ENCODE data around the gene MRM2. TPM values are rescaled to one million over a fixed set of nuclear protein-coding genes. Genes with fewer than 3 reads are reported as not detected.

Gene MRM2
- polyA plus RNA-seq, 2 of the 4 experiments (the other 2 are of a cell fraction): 35.6 to 44.0 TPM

DNA sequence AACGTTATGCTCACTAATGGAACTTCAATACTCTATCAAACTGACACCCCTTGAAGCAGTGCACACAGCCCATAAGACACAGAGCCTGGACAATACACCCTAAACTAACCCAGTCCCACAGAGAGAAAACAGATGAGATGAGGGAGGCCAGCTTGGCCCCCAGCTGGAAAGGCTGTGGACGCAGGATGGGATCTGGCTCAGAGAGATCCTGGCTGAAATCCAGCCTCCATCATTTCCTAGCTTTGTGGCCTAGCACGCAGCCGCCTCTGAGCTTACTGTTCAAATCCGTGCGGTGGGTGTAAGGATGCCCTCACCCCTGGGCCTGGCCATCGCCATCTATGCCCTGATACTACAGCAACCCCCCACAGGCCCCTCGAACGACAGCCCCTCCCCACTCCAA, 39.5 kb upstream of the MRM2 start:
- no peak for FAIRE-seq
- Histone ChIP-seq H3K4me2 (no peak overlapping the region), H3K4me3 (no peak overlapping the region), H3K9me3 (no peaks in the 10 kb centered on the region), H3K4me1 (no peaks in the 10 kb centered on the region), H3K27ac (no peak overlapping the region)
- no peak for DNase-seq (ENCODE audit: low read depth in 1 of 2, low spot score in 1 of 2)
- ChIA-PET POLR2A (no interaction called here), CTCF (no interaction called here)
- no peak for ATAC-seq
- no peak for TF ChIP-seq CTCF (IDR thresholded peaks at IDR 0.05)
- no peak for TF ChIP-seq HEYL (CRISPR knock-in tag; IDR thresholded peaks at IDR 0.05)
- no peak for TF ChIP-seq ZC3H11A (IDR thresholded peaks at IDR 0.05)
- TF ChIP-seq NFE2L2 (conservative IDR thresholded peaks at IDR 0.05; ENCODE audit: low read length): no peak
- TF ChIP-seq PHF8 (IDR thresholded peaks at IDR 0.05; ENCODE audit: borderline replicate concordance, low read depth): no peak
- TF ChIP-seq FOSB (CRISPR knock-in tag; IDR thresholded peaks at IDR 0.05): no peak
- no peak for TF ChIP-seq NPAS2 (CRISPR knock-in tag; IDR thresholded peaks at IDR 0.05; ENCODE audit: borderline replicate concordance)
- TF ChIP-seq, protein P1, sequence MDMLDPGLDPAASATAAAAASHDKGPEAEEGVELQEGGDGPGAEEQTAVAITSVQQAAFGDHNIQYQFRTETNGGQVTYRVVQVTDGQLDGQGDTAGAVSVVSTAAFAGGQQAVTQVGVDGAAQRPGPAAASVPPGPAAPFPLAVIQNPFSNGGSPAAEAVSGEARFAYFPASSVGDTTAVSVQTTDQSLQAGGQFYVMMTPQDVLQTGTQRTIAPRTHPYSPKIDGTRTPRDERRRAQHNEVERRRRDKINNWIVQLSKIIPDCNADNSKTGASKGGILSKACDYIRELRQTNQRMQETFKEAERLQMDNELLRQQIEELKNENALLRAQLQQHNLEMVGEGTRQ (IDR thresholded peaks at IDR 0.05): no peak
- no peak for TF ChIP-seq ESRRA (IDR thresholded peaks at IDR 0.05; ENCODE audit: borderline replicate concordance, low read length)
- TF ChIP-seq FOXS1 (CRISPR knock-in tag; IDR thresholded peaks at IDR 0.05): no peak
- TF ChIP-seq TP53 (CRISPR knock-in tag; IDR thresholded peaks at IDR 0.05): no peak
- TF ChIP-seq CBX2 (IDR thresholded peaks at IDR 0.05; ENCODE audit: borderline replicate concordance, low read depth): no peak
- TF ChIP-seq ZNF302 (CRISPR knock-in tag; IDR thresholded peaks at IDR 0.05): no peak
- TF ChIP-seq GATA3 (IDR thresholded peaks at IDR 0.05; ENCODE audit: borderline replicate concordance): no peak
- no peak for TF ChIP-seq ATOH8 (CRISPR knock-in tag; IDR thresholded peaks at IDR 0.05; ENCODE audit: low read depth)
- no peak for TF ChIP-seq SMC3 (IDR thresholded peaks at IDR 0.05)
- 92% methylated on average over 9 of the region's 9 CpGs for WGBS (ENCODE audit: missing lambda C conversion rate)

- Histone ChIP-seq H3K4me2 (no peak overlapping the region), H3K4me1 (no peaks in the 10 kb centered on the region), H3K4me3 (no peak overlapping the region), H3K27ac (no peak overlapping the region), H3K9me3 (no peaks in the 10 kb centered on the region)
- POLR2A ChIA-PET: no interaction called here
- ATAC-seq: no peak
- CTCF ChIA-PET: interaction anchor here (1.0 kb wide), 1 partner anchor 12 kb away, joined by 3 read pairs; no protein-coding TSS in a partner anchor
- FAIRE-seq: no peak
- no peak for DNase-seq (ENCODE audit: low read depth in 1 of 2, low spot score in 1 of 2)
- WGBS (ENCODE audit: missing lambda C conversion rate): 94% methylated on average over 2 of the region's 2 CpGs
- TF ChIP-seq HES2 (IDR thresholded peaks at IDR 0.05): no peak
- no peak for TF ChIP-seq RCOR1 (IDR thresholded peaks at IDR 0.05; ENCODE audit: low read depth, low read length)
- TF ChIP-seq POLR2AphosphoS2 (conservative IDR thresholded peaks at IDR 0.05; ENCODE audit: low read length): no peak
- TF ChIP-seq CBX2 (IDR thresholded peaks at IDR 0.05; ENCODE audit: borderline replicate concordance, low read depth): no peak
- TF ChIP-seq ATOH8 (CRISPR knock-in tag; IDR thresholded peaks at IDR 0.05; ENCODE audit: low read depth): no peak
- TF ChIP-seq RAD21 (conservative IDR thresholded peaks at IDR 0.05 in 1 of 2, IDR thresholded peaks at IDR 0.05 in 1 of 2): no peak
- no peak for TF ChIP-seq GATA3 (IDR thresholded peaks at IDR 0.05; ENCODE audit: borderline replicate concordance)
- no peak for TF ChIP-seq HMGXB4 (CRISPR knock-in tag; IDR thresholded peaks at IDR 0.05; ENCODE audit: borderline replicate concordance)
- TF ChIP-seq MYC (IDR thresholded peaks at IDR 0.05; ENCODE audit: borderline replicate concordance, low read length): no peak
- TF ChIP-seq, protein P2, sequence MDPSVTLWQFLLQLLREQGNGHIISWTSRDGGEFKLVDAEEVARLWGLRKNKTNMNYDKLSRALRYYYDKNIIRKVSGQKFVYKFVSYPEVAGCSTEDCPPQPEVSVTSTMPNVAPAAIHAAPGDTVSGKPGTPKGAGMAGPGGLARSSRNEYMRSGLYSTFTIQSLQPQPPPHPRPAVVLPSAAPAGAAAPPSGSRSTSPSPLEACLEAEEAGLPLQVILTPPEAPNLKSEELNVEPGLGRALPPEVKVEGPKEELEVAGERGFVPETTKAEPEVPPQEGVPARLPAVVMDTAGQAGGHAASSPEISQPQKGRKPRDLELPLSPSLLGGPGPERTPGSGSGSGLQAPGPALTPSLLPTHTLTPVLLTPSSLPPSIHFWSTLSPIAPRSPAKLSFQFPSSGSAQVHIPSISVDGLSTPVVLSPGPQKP (IDR thresholded peaks at IDR 0.05; ENCODE audit: low read depth, low read length): no peak
- no peak for TF ChIP-seq TFCP2L1 (CRISPR knock-in tag; IDR thresholded peaks at IDR 0.05)
- TF ChIP-seq JUNB (IDR thresholded peaks at IDR 0.05): no peak
- TF ChIP-seq, protein P1 (IDR thresholded peaks at IDR 0.05): no peak
- no peak for TF ChIP-seq MAFK (IDR thresholded peaks at IDR 0.05; ENCODE audit: partially characterized antibody)
- no peak for TF ChIP-seq EP300 (IDR thresholded peaks at IDR 0.05)
- TF ChIP-seq SREBF2 (IDR thresholded peaks at IDR 0.05): no peak
Measured at GRCh38 chr7:2280424-2280823, 38.4 kb upstream of the MRM2 start.

Data from A549 (cell line).